Measurements from ENCODE around the gene ESYT2. TPM values are rescaled to one million over a fixed set of nuclear protein-coding genes. Genes with fewer than 3 reads are reported as not detected.

The ESYT2 gene
- total and polyA plus RNA-seq, 2 of the 4 experiments (the other 2 are of a cell fraction): 26.7 to 69.9 TPM

- BruUV-seq (replicated peaks): no TSS peak
- H3K4ac ChIP-seq (ENCODE audit: low read depth, low read length): no peak overlapping the region
Observed at GRCh38 chr7:158808126-158808525, 21.2 kb downstream of the ESYT2 start.

More at GRCh38 chr7:158808126-158808525, 21.2 kb downstream of the ESYT2 start:
- Histone ChIP-seq H3K18ac (ENCODE audit: low read depth, low read length) (no peak overlapping the region), H2AK5ac (ENCODE audit: low read depth, low read length) (no peak overlapping the region), H3K9ac (ENCODE audit: low read depth, low read length) (no peak overlapping the region), H3K23ac (ENCODE audit: low read depth, low read length) (no peak overlapping the region), H2AK9ac (replicated peaks; ENCODE audit: low read depth, low read length, poor library complexity) (no peak overlapping the region), H3K4me3 (ENCODE audit: insufficient read depth, low read depth, low read length) (no peak overlapping the region), H4K5ac (ENCODE audit: low read depth, low read length) (no peak overlapping the region), H4K91ac (ENCODE audit: insufficient read depth, low read depth, low read length) (no peak overlapping the region), H2BK120ac (ENCODE audit: low read depth, low read length) (no peak overlapping the region), H3K4me1 (ENCODE audit: control insufficient read depth, insufficient read depth, low read length) (peaks cover 10% of the 10 kb centered on the region), H2AFZ (replicated peaks; ENCODE audit: low read length, poor library complexity) (no peak overlapping the region), H3K27ac (ENCODE audit: insufficient read depth, low read length) (no peak overlapping the region), H3K14ac (replicated peaks; ENCODE audit: low read depth, low read length) (no peak overlapping the region), H4K20me1 (ENCODE audit: insufficient read depth, low read length) (peaks cover 23% of the 10 kb centered on the region; the same call in 1 of the 2 replicates), H3K56ac (ENCODE audit: extremely low read depth, insufficient read depth, low read length) (no peak overlapping the region), H3K9me3 (ENCODE audit: control insufficient read depth, insufficient read depth, low read length) (no peaks in the 10 kb centered on the region), H3K4me2 (ENCODE audit: low read depth, low read length) (no peak overlapping the region), H3K79me1 (ENCODE audit: low read depth in 1 of 2, low read length in 2 of 2) (peaks cover 33 to 73% of the 10 kb centered on the region in 2 experiments), H3K36me3 (ENCODE audit: control insufficient read depth, insufficient read depth, low read length) (peaks cover 4% of the 10 kb centered on the region; the same call in 1 of the 2 replicates), H2BK20ac (ENCODE audit: low read depth, low read length) (no peak overlapping the region), H2BK5ac (ENCODE audit: low read depth, low read length, poor library complexity, severe bottlenecking) (no peak overlapping the region), H3K27me3 (ENCODE audit: control insufficient read depth, insufficient read depth, low read length) (no peaks in the 10 kb centered on the region), H2BK15ac (ENCODE audit: low read depth, low read length) (no peak overlapping the region), H4K8ac (ENCODE audit: low read depth in 2 of 2, low read length in 2 of 2) (no peak overlapping the region), H3K9me1 (ENCODE audit: insufficient read depth, low read length) (peaks cover 12% of the 10 kb centered on the region)
- DNase-seq (no peak), ATAC-seq (ENCODE audit: low read depth) (no peak)
- dilution Hi-C loops (cut with HindIII; ENCODE audit: low sequenced_read_pairs, unreplicated experiment) (no loop called here), intact Hi-C loops (cut with micrococcal nuclease) (no loop called here), in situ Hi-C loops (cut with MboI; ENCODE audit: low sequenced_read_pairs) (no loop called here)
- 96% methylated on average over 5 of the region's 18 CpGs; no CpG with 5 or more reads in 1 of the 2 experiments for WGBS, 2 experiments (ENCODE audit: extremely low coverage in 2 of 2, insufficient read length in 1 of 2)
- ChIA-PET CTCF (no interaction called here), POLR2A (ENCODE audit: unreplicated experiment) (no interaction called here)
- TF ChIP-seq MAFK (IDR thresholded peaks at IDR 0.05; ENCODE audit: low read depth, low read length) (no peak), BHLHE40 (IDR thresholded peaks at IDR 0.05; ENCODE audit: low read depth, low read length) (no peak)
